Measurements from ENCODE around the gene GAS6.

GAS6 gene

DNA sequence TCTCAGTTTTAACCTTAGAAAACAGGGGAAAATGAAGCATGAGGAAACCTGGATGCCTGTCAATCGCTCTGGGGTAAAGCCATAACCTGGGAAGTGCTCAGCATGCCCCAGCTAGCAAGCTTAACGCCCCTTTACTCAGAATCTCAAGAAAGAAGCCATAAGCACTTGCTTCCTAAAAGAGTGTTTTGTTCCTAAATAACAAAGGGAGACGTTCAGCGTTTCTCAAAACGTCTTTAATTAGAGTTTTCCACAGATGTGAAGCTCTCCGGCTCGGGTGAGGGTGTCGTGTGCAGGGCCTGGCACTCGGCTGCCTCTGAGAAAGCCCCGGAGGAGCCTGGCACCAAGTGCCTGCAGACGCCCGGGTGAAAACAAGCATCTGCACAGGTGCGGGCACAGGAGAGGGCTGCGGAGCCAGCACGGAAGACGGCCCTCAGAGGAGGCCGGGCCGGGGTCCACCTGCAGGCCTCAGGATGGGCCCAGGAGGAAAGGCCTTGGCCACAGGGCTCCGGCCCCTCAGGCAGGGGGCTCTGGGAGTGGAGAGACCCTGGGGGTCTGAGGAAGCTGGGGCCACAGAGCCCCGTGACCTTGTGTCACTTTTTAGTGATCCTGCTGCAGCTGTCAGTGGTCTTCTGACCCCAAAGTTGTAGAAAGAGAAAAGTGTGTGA, 6.2 kb downstream of the GAS6 start:
- in situ Hi-C loops (cut with MboI; ENCODE audit: low pct_unique_long_range_greater_than_20kb, low sequenced_read_pairs, unreplicated experiment), result no loop called here

DNA sequence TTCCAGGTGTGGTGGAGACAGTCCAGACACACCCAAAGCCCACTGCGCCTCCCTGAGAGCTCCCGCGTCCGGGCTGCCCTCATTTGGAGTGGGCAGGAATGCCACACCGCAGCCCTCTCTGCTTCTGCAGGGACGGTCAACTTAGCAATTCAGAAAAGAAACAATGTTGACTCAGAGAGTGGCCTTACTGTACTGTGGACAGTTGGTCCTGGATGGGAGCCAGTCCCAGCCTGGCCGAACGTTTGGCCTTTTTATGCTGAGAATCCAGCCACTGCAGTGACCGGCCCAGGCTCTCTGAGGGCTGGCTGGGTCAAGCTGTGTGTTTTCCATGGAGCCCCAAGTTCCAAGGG, 7.2 kb downstream of the GAS6 start:
- TF ChIP-seq, protein P1, sequence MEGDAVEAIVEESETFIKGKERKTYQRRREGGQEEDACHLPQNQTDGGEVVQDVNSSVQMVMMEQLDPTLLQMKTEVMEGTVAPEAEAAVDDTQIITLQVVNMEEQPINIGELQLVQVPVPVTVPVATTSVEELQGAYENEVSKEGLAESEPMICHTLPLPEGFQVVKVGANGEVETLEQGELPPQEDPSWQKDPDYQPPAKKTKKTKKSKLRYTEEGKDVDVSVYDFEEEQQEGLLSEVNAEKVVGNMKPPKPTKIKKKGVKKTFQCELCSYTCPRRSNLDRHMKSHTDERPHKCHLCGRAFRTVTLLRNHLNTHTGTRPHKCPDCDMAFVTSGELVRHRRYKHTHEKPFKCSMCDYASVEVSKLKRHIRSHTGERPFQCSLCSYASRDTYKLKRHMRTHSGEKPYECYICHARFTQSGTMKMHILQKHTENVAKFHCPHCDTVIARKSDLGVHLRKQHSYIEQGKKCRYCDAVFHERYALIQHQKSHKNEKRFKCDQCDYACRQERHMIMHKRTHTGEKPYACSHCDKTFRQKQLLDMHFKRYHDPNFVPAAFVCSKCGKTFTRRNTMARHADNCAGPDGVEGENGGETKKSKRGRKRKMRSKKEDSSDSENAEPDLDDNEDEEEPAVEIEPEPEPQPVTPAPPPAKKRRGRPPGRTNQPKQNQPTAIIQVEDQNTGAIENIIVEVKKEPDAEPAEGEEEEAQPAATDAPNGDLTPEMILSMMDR (IDR thresholded peaks at IDR 0.05; ENCODE audit: extremely low read depth, insufficient read depth, missing control alignments), result no peak
- in situ Hi-C loops (cut with MboI; ENCODE audit: low pct_unique_long_range_greater_than_20kb, low sequenced_read_pairs, unreplicated experiment), result no loop called here
- no peak for DNase-seq (ENCODE audit: low spot score)

More for the DNA sequence above, 6.2 kb downstream of the GAS6 start:
- TF ChIP-seq, protein P1 (IDR thresholded peaks at IDR 0.05; ENCODE audit: extremely low read depth, insufficient read depth, missing control alignments), result no peak
- no peak for DNase-seq (ENCODE audit: low spot score)

DNA sequence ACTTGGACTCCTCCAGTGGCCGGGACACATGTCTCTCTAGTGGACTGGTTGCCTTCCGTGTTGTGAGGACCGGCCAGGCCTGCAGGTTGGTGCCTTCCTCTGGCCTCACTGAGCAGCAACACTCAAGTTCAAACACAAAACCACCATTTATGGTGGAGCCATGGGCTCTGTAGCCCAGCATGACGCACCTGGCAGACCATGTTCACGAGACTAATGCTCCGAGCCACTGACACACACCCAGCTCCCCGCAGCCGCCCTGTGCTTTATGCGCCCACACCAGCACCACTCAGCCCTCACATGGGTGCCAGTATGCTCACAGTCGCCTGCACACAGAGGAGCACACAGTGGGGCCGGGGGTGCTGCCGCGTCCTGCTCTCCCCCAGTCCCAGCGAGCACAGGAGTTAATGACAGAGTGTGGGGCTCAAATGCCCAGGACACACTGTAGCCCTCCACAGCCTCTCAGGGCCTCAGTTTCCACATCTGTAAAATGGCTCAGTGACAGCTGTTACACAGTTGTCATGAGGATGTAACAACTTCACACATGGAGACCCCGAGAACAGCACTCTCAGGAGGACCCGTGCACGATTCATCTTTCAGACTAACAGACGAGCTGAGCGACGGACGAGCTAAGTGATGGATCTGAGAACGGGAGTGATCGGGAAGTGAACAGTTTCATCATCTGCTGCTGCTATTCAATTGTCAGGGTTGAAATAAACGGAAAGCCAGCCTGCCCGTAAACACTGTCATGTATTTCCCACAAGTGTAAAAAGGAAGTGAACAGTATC, 7.8 kb downstream of the GAS6 start:
- TF ChIP-seq, protein P1 (IDR thresholded peaks at IDR 0.05; ENCODE audit: extremely low read depth, insufficient read depth, missing control alignments), result no peak
- in situ Hi-C loops (cut with MboI; ENCODE audit: low pct_unique_long_range_greater_than_20kb, low sequenced_read_pairs, unreplicated experiment), result no loop called here
- DNase-seq (ENCODE audit: low spot score), result no peak

DNA sequence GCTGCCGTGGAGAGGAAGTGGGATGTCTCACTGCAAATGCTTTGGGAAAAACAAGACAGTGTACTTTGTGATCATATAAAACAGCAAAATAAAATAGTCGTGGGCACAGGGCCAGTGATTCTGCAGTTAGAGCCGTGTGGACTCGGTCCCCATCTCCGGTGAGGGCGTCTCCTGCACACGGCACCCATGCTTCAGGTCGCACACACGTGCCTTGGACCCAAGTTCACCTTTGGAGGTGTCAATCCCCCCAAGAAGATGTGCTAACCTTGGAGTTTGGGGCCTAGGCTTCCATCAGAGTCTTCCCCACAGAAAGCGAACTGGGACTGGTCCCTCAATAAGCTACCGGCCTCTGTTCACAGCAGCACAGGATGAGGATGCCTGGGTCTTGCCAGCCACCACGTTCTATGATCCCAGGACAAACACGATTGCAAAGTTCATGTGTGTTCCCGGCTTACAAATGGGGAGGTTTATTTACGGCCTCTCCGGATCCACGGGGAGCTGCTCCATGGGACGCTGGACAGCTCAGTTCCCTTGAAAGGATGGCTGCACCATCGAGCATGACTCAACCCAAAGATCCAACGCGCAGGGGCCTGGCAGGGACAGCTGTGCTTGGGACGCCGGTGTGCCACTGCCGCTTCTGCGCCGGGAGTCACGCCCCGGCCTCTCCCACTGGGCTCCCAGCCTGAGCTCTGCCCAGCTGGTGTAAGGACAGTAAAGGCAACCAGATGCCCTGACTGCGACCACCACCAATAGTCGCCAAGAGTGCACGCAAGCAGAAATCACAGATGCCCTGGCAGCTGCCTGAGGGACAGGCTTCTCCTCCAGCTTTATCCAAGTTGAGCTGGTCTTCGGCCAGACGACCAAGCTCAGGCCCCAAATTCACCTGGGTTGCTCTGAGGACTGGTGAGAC, 8.6 kb downstream of the GAS6 start:
- no peak for DNase-seq (ENCODE audit: low spot score)
- in situ Hi-C loops (cut with MboI; ENCODE audit: low pct_unique_long_range_greater_than_20kb, low sequenced_read_pairs, unreplicated experiment), result no loop called here
- TF ChIP-seq, protein P1 (IDR thresholded peaks at IDR 0.05; ENCODE audit: extremely low read depth, insufficient read depth, missing control alignments), result no peak

DNA sequence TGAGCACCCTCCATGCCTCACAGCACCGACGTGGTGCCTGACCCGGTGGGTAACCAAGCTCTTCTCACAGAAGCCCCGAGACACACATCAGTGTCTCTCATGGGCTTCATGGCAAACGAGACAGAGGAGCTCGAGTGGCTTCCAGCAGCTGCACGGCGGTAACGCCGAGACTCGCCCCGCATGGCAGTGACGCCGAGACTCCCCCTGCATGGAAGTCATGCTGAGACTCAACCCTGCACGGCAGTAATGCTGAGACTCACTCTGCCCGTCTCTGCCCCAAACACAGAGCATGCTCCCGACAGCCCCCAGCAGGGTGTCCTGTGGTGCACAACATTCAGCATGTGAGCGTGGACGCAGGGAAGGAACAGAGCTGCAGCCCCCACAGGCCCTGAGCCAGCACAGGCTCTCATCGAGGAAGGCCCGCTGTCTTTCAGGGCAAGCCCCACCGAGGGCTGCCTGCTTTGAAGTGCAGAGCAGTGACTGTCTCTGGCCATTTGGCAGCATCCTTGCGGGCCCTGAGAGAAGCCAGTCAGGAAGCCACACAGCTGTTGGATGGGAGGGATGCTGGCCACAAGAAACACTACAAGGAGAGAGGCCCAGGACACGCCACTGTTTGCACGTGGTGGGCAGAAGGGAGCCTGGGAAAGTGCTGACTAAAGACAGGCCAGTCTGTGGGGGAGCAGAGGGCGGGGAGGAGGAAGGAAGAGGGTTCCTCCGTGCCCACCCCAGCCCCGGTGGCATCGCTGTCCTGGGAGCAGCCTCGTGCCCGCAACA, 9.5 kb downstream of the GAS6 start:
- DNase-seq (ENCODE audit: low spot score), result no peak
- in situ Hi-C loops (cut with MboI; ENCODE audit: low pct_unique_long_range_greater_than_20kb, low sequenced_read_pairs, unreplicated experiment), result no loop called here
- TF ChIP-seq, protein P1 (IDR thresholded peaks at IDR 0.05; ENCODE audit: extremely low read depth, insufficient read depth, missing control alignments), result no peak

Data from GM13977 (cell line).